GM12891 (cell line): Measurements from ENCODE around the gene ASTN2.

Source experiments
- PAX5 ChIP-seq: IDR thresholded peaks from 2 replicates; pipeline ENCODE4 v1.6.1; 2011; ENCODE audit warnings: low read length, moderate library complexity, mild to moderate bottlenecking; ENCODE audit not compliant: insufficient read depth, severe bottlenecking
- POLR2A ChIP-seq: IDR thresholded peaks from 2 replicates; pipeline ENCODE4 v1.6.1; 2011; ENCODE audit warnings: low read depth, low read length, control low read depth
- POLR2AphosphoS5 ChIP-seq: IDR thresholded peaks from 2 replicates; pipeline ENCODE4 v1.6.1; 2011; ENCODE audit warnings: low read depth, low read length, control low read depth
- SPI1 ChIP-seq: IDR thresholded peaks from 2 replicates; pipeline ENCODE4 v1.6.1; 2011; ENCODE audit warnings: low read depth, low read length, control low read depth
- TAF1 ChIP-seq: IDR thresholded peaks from 2 replicates; pipeline ENCODE4 v1.6.1; 2011; ENCODE audit warnings: low read depth, low read length, control low read depth

DNA sequence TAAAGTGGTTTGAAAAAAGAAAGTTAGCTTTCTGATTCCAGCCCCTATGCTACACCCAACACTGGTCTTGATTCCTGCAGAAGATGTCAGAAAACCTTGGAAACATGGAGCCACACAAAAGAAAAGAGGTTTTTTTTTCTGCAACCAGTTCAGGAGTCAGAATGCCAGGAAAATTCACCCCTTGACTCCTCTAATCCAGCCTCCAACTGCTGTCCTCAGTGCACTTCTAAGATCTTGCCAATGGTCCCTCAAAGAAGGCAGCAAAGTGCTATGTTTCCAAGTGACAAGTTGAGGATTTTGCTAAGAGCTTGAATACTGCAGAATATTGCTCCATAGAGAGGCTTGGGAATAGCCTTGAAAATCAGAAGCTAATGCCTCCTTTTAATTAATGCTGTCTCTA, 617.6 kb downstream of the ASTN2 start:
- TF ChIP-seq POLR2A (no peak), TAF1 (no peak), POLR2AphosphoS5 (no peak), PAX5 (no peak), SPI1 (no peak)
